HEK293 (cell line): Measurements from ENCODE around the gene HDDC2.

ENCODE experiments used
- CTCF ChIA-PET: fragments of 350-600 bp; formaldehyde crosslinking; extraction: SDS; loops from one replicate; lab custom pipeline; 2021; ENCODE audit warnings: antibody characterized with exemption; lab: Yijun Ruan, JAX
- POLR2A ChIA-PET: fragments of 300-600 bp; formaldehyde crosslinking; extraction: SDS; loops from one replicate; lab custom pipeline; 2020; ENCODE audit warnings: antibody characterized with exemption, inconsistent platforms; lab: Yijun Ruan, JAX
- H3K27ac ChIP-seq: fragments of 200-500 bp; sonication (Bioruptor generic); 2 replicates; pipeline ENCODE4 v1.5.1; 2014; ENCODE audit warnings: low read depth, low read length, control low read depth, inconsistent platforms; ENCODE audit errors: extremely low read depth
- H3K36me3 ChIP-seq, 2 experiments: fragments of 200-500 bp in 1 of 2; sonication (Bioruptor generic) in 1 of 2; 1 replicate in 1 of 2; 2 replicates in 1 of 2; pipeline ENCODE4 v1.5.1; 2014 to 2017; ENCODE audit warnings: inconsistent platforms in 2 of 2, low read length in 2 of 2; ENCODE audit not compliant: control insufficient read depth in 2 of 2, insufficient read depth in 1 of 2
- H3K4me1 ChIP-seq: fragments of 200-500 bp; sonication (Bioruptor generic); 2 replicates; pipeline ENCODE4 v1.5.1; 2014; ENCODE audit warnings: mild to moderate bottlenecking, low read length, inconsistent platforms; ENCODE audit not compliant: control insufficient read depth, insufficient read depth
- H3K4me3 ChIP-seq: 2 replicates; pipeline ENCODE4 v1.5.1; 2011; ENCODE audit warnings: low read depth, mild to moderate bottlenecking, control low read depth, low read length, moderate library complexity
- H3K9me3 ChIP-seq: fragments of 200-500 bp; sonication (Bioruptor generic); 2 replicates; pipeline ENCODE4 v1.5.1; 2014; ENCODE audit warnings: low read depth, low read length, inconsistent platforms; ENCODE audit not compliant: control insufficient read depth, insufficient read depth
- AEBP2 ChIP-seq: fragments of 450-650 bp; formaldehyde crosslinking; IDR thresholded peaks from 2 replicates; pipeline ENCODE4 v1.5.1; 2016; ENCODE audit warnings: missing biosample characterization, missing genetic modification characterization, borderline replicate concordance
- GLI2 ChIP-seq: fragments of 450-650 bp; formaldehyde crosslinking; IDR thresholded peaks from 2 replicates; pipeline ENCODE4; 2017; ENCODE audit warnings: missing biosample characterization, missing genetic modification characterization, low read depth, borderline replicate concordance
- KLF8 ChIP-seq: fragments of 450-650 bp; formaldehyde crosslinking; IDR thresholded peaks from 2 replicates; pipeline ENCODE4 v1.5.1; 2016; ENCODE audit warnings: missing biosample characterization, missing genetic modification characterization
- ZBTB20 ChIP-seq: fragments of 450-650 bp; formaldehyde crosslinking; IDR thresholded peaks from 2 replicates; pipeline ENCODE4 v1.5.1; 2016; ENCODE audit warnings: missing biosample characterization, missing genetic modification characterization
- ZBTB48 ChIP-seq: fragments of 450-650 bp; formaldehyde crosslinking; IDR thresholded peaks from 2 replicates; pipeline ENCODE4 v1.5.1; 2016; ENCODE audit warnings: missing biosample characterization, missing genetic modification characterization
- ZFP37 ChIP-seq: fragments of 450-650 bp; formaldehyde crosslinking; IDR thresholded peaks from 2 replicates; pipeline ENCODE4 v1.5.1; 2016; ENCODE audit warnings: missing biosample characterization, missing genetic modification characterization
- ZNF10 ChIP-seq: fragments of 450-650 bp; formaldehyde crosslinking; IDR thresholded peaks from 2 replicates; pipeline ENCODE4 v1.5.1; 2017; ENCODE audit warnings: missing biosample characterization, missing genetic modification characterization
- ZNF16 ChIP-seq: fragments of 450-650 bp; formaldehyde crosslinking; IDR thresholded peaks from 2 replicates; pipeline ENCODE4 v1.5.1; 2016; ENCODE audit warnings: low read depth, missing biosample characterization, missing genetic modification characterization
- ZNF223 ChIP-seq: fragments of 450-650 bp; formaldehyde crosslinking; IDR thresholded peaks from 2 replicates; pipeline ENCODE4 v1.5.1; 2016; ENCODE audit warnings: missing biosample characterization, missing genetic modification characterization
- ZNF23 ChIP-seq: fragments of 450-650 bp; formaldehyde crosslinking; IDR thresholded peaks from 2 replicates; pipeline ENCODE4 v1.5.1; 2016; ENCODE audit warnings: missing biosample characterization, missing genetic modification characterization, borderline replicate concordance
- ZNF37A ChIP-seq: fragments of 450-650 bp; IDR thresholded peaks from 2 replicates; pipeline ENCODE4 v1.5.1; 2018; ENCODE audit warnings: missing biosample characterization, missing genetic modification characterization
- ZNF416 ChIP-seq: fragments of 450-650 bp; formaldehyde crosslinking; IDR thresholded peaks from 2 replicates; pipeline ENCODE4 v1.5.1; 2016; ENCODE audit warnings: missing biosample characterization, missing genetic modification characterization
- ZNF560 ChIP-seq: fragments of 450-650 bp; formaldehyde crosslinking; IDR thresholded peaks from 2 replicates; pipeline ENCODE4 v1.5.1; 2017; ENCODE audit warnings: missing biosample characterization, missing genetic modification characterization, borderline replicate concordance
- ZNF585B ChIP-seq: fragments of 450-650 bp; formaldehyde crosslinking; IDR thresholded peaks from 2 replicates; pipeline ENCODE4 v1.5.1; 2016; ENCODE audit warnings: missing biosample characterization, missing genetic modification characterization
- ZNF654 ChIP-seq: fragments of 450-650 bp; formaldehyde crosslinking; IDR thresholded peaks from 2 replicates; pipeline ENCODE4 v1.5.1; 2016; ENCODE audit warnings: low read depth, missing biosample characterization, missing genetic modification characterization
- ZNF701 ChIP-seq: fragments of 450-650 bp; formaldehyde crosslinking; IDR thresholded peaks from 2 replicates; pipeline ENCODE4 v1.5.1; 2016; ENCODE audit warnings: missing biosample characterization, missing genetic modification characterization
- ZNF747 ChIP-seq: fragments of 450-650 bp; formaldehyde crosslinking; IDR thresholded peaks from 2 replicates; pipeline ENCODE4 v1.5.1; 2016; ENCODE audit warnings: missing biosample characterization, missing genetic modification characterization
- ZNF76 ChIP-seq: fragments of 450-650 bp; formaldehyde crosslinking; IDR thresholded peaks from 2 replicates; pipeline ENCODE4; 2016; ENCODE audit warnings: low read depth, missing biosample characterization, missing genetic modification characterization, borderline replicate concordance
- ZSCAN4 ChIP-seq: fragments of 450-650 bp; formaldehyde crosslinking; IDR thresholded peaks from 2 replicates; pipeline ENCODE4 v1.5.1; 2017; ENCODE audit warnings: missing biosample characterization, missing genetic modification characterization
- TF ChIP-seq, protein P1 (sequence below): fragments of 450-650 bp; formaldehyde crosslinking; IDR thresholded peaks from 2 replicates; pipeline ENCODE4 v1.5.1; 2016; ENCODE audit warnings: missing biosample characterization, missing genetic modification characterization

Gene HDDC2

DNA sequence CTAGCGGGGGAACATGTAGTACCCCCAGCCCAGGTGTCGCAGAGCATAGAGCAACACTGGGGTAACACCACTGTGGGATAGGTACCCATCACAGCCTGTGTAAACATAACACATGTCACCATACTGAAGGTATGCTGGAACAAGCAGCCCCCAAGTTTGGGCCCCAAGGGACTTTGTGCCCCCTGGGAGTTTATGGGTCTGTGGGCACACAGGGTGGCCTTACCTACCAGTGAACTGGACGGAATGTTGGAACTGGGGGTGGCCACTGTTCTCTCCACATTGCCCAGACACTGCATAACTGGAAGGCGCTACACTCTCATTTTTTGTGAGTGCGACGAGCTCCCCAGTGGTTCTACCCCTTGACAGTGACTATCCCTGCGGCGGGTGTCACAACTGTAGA is 28.5 kb downstream of the HDDC2 start (continued):
- TF ChIP-seq ZSCAN4, result no peak

- Histone ChIP-seq H3K36me3 (peaks cover 0 to 65% of the 10 kb centered on the region in 2 experiments; a peak in 2 of 3 replicates), H3K27ac (no peak overlapping the region), H3K4me1 (no peaks in the 10 kb centered on the region), H3K9me3 (no peaks in the 10 kb centered on the region), H3K4me3 (no peak overlapping the region)
- TF ChIP-seq ZNF585B (tag by site-specific recombination) (no peak), ZNF223 (tag by site-specific recombination) (no peak), ZNF37A (tag by site-specific recombination) (no peak), ZBTB48 (tag by site-specific recombination) (no peak), ZFP37 (tag by site-specific recombination) (no peak), ZNF10 (tag by site-specific recombination) (no peak), GLI2 (no peak), KLF8 (no peak), ZNF747 (tag by site-specific recombination) (no peak), ZNF416 (tag by site-specific recombination) (no peak), AEBP2 (no peak)
- TF ChIP-seq, protein P1, sequence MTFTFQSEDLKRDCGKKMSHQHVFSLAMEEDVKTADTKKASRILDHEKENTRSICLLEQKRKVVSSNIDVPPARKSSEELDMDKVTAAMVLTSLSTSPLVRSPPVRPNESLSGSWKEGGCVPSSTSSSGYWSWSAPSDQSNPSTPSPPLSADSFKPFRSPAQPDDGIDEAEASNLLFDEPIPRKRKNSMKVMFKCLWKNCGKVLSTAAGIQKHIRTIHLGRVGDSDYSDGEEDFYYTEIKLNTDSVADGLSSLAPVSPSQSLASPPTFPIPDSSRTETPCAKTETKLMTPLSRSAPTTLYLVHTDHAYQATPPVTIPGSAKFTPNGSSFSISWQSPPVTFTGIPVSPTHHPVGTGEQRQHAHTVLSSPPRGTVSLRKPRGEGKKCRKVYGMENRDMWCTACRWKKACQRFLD, result no peak
- CTCF ChIA-PET, result interaction anchor here (0.6 kb wide), 1 partner anchor 11 kb away, joined by 4 read pairs; no protein-coding TSS in a partner anchor
- POLR2A ChIA-PET, result no interaction called here
These were observed 30.1 kb downstream of the HDDC2 start for GRCh38 chr6:125271486-125272159.

DNA sequence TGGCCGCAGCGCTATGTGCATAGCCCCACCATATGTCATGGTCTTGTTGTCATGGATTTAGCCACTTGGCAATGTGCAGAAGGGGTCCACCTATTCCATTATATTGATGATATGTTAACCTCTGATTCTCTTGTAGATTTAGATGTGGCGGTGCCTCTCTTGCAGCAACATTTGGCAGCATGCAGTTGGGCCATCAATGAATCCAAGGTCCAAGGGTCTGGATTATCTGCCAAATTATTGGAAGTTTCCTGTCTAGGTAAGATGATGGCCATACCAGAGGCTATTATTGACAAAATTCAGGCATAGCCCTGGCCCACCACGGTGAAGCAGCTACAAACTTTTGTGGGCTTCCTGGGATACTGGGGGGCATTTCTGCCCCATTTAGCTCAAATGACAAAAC is 31.4 kb downstream of the HDDC2 start:
- H3K36me3 ChIP-seq, result peaks cover 0 to 53% of the 10 kb centered on the region in 2 experiments; a peak in 2 of 3 replicates
- H3K27ac ChIP-seq, result no peak overlapping the region
- CTCF ChIA-PET, result interaction anchor here (0.7 kb wide), 1 partner anchor 26 kb away, joined by 3 read pairs; no protein-coding TSS in a partner anchor
- POLR2A ChIA-PET, result no interaction called here
- H3K4me3 ChIP-seq, result no peak overlapping the region
- H3K4me1 ChIP-seq, result no peaks in the 10 kb centered on the region
- no peaks in the 10 kb centered on the region for H3K9me3 ChIP-seq
- TF ChIP-seq ZNF16 (tag by site-specific recombination), result no peak
- TF ChIP-seq ZNF76 (tag by site-specific recombination), result no peak

GRCh38 chr6:125269328-125269985 is 32.3 kb downstream of the HDDC2 start:
- TF ChIP-seq ZNF23 (tag by site-specific recombination) (no peak), ZBTB20 (no peak), ZNF701 (no peak), ZNF560 (tag by site-specific recombination) (no peak), ZNF654 (no peak)
- no peak overlapping the region for H3K4me3 ChIP-seq
- H3K4me1 ChIP-seq, result no peaks in the 10 kb centered on the region
- no peak overlapping the region for H3K27ac ChIP-seq
- ChIA-PET CTCF (interaction anchor here (1.0 kb wide), 1 partner anchor 78 kb away, joined by 3 read pairs; no protein-coding TSS in a partner anchor), POLR2A (no interaction called here)
- no peaks in the 10 kb centered on the region for H3K9me3 ChIP-seq
- peaks cover 0 to 45% of the 10 kb centered on the region in 2 experiments; a peak in 1 of 3 replicates for H3K36me3 ChIP-seq
